Sigmoid colon (tissue), 4 donors: ENCODE measurements around the gene TAF12.

ENCODE experiments used
- CTCF ChIP-seq, 4 experiments: fragments of 450-650 bp in 3 of 4; fragments of 200-600 bp in 1 of 4; IDR thresholded peaks; one replicate each; pipeline ENCODE4 v1.5.1; 2016 to 2019; ENCODE audit warnings: antibody characterized with exemption in 4 of 4, mild to moderate bottlenecking in 3 of 4, moderate library complexity in 2 of 4
- EP300 ChIP-seq, 4 donors: sonication (generic); formaldehyde crosslinking; IDR thresholded peaks; one replicate each; pipeline ENCODE4 v1.6.1; 2017; ENCODE audit warnings: antibody characterized with exemption in 4 of 4
- POLR2A ChIP-seq, 2 donors: fragments of 450-650 bp; IDR thresholded peaks; one replicate each; pipeline ENCODE4 v1.6.1; 2016; ENCODE audit warnings: antibody characterized with exemption in 2 of 2, mild to moderate bottlenecking in 2 of 2, moderate library complexity in 2 of 2
- POLR2AphosphoS5 ChIP-seq, 4 donors: sonication (generic); formaldehyde crosslinking; IDR thresholded peaks; one replicate each; pipeline ENCODE4 v1.6.1; 2017; ENCODE audit warnings: antibody characterized with exemption in 4 of 4

GRCh38 chr1:28613175-28613574, 29.7 kb downstream of the TAF12 start:
- TF ChIP-seq CTCF (IDR thresholded peaks at IDR 0.05) (no peak), POLR2AphosphoS5 (IDR thresholded peaks at IDR 0.05) (no peak), POLR2A (IDR thresholded peaks at IDR 0.05) (no peak), EP300 (IDR thresholded peaks at IDR 0.05) (no peak)
